Neural progenitor cell (in vitro differentiated cells): ENCODE data around the gene ULK4.

ENCODE experiments used
- EZH2 ChIP-seq: fragments of 200-600 bp; sonication (generic); IDR thresholded peaks from 2 replicates; pipeline ENCODE4 v1.6.1; 2017; ENCODE audit warnings: antibody characterized with exemption, mild to moderate bottlenecking, moderate library complexity
- EZH2phosphoT487 ChIP-seq: fragments of 200-600 bp; sonication (generic); IDR thresholded peaks from 2 replicates; pipeline ENCODE4 v1.6.1; 2017; ENCODE audit warnings: antibody characterized with exemption
- TF ChIP-seq, protein P1 (sequence below): fragments of 200-600 bp; sonication (generic); IDR thresholded peaks from 2 replicates; pipeline ENCODE4 v1.5.1; 2017; ENCODE audit warnings: antibody characterized with exemption, mild to moderate bottlenecking

DNA sequence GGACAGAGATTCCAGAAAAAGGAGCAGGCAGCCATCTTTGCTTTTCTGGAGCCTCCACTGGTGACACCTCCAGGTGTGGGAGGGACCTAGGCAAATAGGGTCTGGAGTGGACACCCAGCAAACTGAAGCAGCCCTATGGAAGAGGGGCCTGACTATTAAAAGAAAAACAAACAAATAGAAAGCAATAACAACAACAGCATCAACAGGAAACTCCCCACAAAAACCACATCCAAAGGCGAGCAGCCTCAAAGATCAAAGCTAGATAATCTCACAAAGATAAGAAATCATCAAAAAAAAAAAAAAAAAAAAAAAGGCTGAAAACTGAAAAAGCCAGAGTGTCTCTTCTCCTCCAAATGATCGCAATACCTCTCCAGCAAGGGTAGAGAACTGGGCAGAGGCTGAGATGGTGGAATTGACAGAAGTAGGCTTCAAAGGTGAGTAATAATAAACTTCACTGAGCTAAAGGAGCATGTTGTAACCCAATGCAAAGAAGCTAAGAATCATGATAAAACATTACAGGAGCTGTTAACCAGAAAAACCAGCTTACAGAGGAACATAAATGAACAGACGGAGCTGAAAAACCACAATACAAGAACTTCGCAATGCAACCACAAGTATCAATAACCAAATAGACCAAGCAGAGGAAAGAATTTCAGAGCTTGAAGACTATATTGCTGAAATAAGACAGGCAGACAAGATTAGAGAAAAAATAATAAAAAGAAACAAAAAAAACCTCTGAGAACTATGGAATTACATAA is 537.2 kb downstream of the ULK4 start:
- TF ChIP-seq, protein P1, sequence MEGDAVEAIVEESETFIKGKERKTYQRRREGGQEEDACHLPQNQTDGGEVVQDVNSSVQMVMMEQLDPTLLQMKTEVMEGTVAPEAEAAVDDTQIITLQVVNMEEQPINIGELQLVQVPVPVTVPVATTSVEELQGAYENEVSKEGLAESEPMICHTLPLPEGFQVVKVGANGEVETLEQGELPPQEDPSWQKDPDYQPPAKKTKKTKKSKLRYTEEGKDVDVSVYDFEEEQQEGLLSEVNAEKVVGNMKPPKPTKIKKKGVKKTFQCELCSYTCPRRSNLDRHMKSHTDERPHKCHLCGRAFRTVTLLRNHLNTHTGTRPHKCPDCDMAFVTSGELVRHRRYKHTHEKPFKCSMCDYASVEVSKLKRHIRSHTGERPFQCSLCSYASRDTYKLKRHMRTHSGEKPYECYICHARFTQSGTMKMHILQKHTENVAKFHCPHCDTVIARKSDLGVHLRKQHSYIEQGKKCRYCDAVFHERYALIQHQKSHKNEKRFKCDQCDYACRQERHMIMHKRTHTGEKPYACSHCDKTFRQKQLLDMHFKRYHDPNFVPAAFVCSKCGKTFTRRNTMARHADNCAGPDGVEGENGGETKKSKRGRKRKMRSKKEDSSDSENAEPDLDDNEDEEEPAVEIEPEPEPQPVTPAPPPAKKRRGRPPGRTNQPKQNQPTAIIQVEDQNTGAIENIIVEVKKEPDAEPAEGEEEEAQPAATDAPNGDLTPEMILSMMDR = no peak
- no peak for TF ChIP-seq EZH2phosphoT487
- TF ChIP-seq EZH2 = no peak
